Esophagus (tissue), 2 donors: ENCODE data around the gene TLCD1. TPM values are rescaled to one million over a fixed set of nuclear protein-coding genes. Genes with fewer than 3 reads are reported as not detected.

ENCODE experiments used
- H3K27ac ChIP-seq, 2 donors: one replicate each; pipeline ENCODE4 v1.5.1; 2013; ENCODE audit warnings: low read depth in 2 of 2, mild to moderate bottlenecking in 2 of 2, inconsistent platforms in 1 of 2, low read length in 1 of 2, moderate library complexity in 1 of 2
- H3K27me3 ChIP-seq, 2 donors: one replicate each; pipeline ENCODE4 v1.6.1; 2013; ENCODE audit warnings: low read length in 2 of 2, control low read depth in 1 of 2, mild to moderate bottlenecking in 1 of 2; ENCODE audit not compliant: insufficient read depth in 2 of 2, control insufficient read depth in 1 of 2
- H3K36me3 ChIP-seq, 2 donors: one replicate each; pipeline ENCODE4 v1.6.1; 2013; ENCODE audit warnings: low read length in 1 of 2; ENCODE audit not compliant: control insufficient read depth in 2 of 2, insufficient read depth in 2 of 2
- H3K4me1 ChIP-seq, 2 donors: one replicate each; pipeline ENCODE4 v1.6.1; 2013; ENCODE audit warnings: low read length in 1 of 2; ENCODE audit not compliant: control insufficient read depth in 2 of 2, insufficient read depth in 2 of 2
- H3K4me3 ChIP-seq, 2 donors: one replicate each; pipeline ENCODE4 v1.5.1; 2013; ENCODE audit warnings: low read length in 2 of 2, mild to moderate bottlenecking in 2 of 2, low read depth in 1 of 2, moderate library complexity in 1 of 2
- H3K9me3 ChIP-seq, 2 donors: one replicate each; pipeline ENCODE4 v1.6.1; 2013; ENCODE audit warnings: mild to moderate bottlenecking in 2 of 2, low read depth in 1 of 2, low read length in 1 of 2, moderate library complexity in 1 of 2; ENCODE audit not compliant: control insufficient read depth in 2 of 2, insufficient read depth in 1 of 2
- WGBS, 2 donors: extraction: QIAGEN DNeasy Blood & Tissue Kit; methylation state at CpG; one replicate each; pipeline ENCODE4 v1.1.7; 2013; 5-methylcytosine and 5-hydroxymethylcytosine counted together
- polyA plus RNA-seq, 2 donors: library from polyadenylated mRNA; stranded (reverse); fragments of 200-250 nt; gene quantifications; one replicate each; pipeline ENCODE4 v1.2.3, GENCODE V29; 2013
- donor health status: healthy with polysubstance abuse.
- donor health status: Bipolar disorder and iron deficiency.

TLCD1 gene
- polyA plus RNA-seq, 2 donors, result 12.5 to 16.9 TPM

DNA sequence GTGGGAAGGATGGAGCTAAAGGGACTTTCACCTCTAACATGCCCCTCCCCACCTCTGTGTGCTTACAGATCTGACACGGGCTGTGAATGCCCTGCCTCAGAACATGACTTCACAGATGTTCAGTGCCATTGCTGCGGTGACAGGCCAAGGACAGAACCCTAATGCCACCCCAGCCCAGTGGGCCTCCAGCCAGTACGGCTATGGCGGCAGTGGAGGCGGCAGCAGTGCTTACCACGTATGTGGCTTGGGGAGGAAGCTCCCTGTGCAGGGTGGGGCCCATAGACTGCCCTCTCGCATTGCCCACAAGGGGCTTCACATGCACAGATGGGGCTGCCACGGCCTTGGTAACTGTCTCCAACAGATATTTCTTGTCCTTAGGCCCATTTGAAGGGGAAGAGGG lies 25.8 kb downstream of the TLCD1 start:
- Histone ChIP-seq H3K9me3 (no peaks in the 10 kb centered on the region), H3K27ac (no peak overlapping the region), H3K4me1 (no peaks in the 10 kb centered on the region), H3K4me3 (no peak overlapping the region), H3K27me3 (no peaks in the 10 kb centered on the region), H3K36me3 (peaks cover 59 to 85% of the 10 kb centered on the region in 2 donors)
- 81 to 89% methylated on average over 8 of the region's 8 CpGs for WGBS, 2 donors

DNA sequence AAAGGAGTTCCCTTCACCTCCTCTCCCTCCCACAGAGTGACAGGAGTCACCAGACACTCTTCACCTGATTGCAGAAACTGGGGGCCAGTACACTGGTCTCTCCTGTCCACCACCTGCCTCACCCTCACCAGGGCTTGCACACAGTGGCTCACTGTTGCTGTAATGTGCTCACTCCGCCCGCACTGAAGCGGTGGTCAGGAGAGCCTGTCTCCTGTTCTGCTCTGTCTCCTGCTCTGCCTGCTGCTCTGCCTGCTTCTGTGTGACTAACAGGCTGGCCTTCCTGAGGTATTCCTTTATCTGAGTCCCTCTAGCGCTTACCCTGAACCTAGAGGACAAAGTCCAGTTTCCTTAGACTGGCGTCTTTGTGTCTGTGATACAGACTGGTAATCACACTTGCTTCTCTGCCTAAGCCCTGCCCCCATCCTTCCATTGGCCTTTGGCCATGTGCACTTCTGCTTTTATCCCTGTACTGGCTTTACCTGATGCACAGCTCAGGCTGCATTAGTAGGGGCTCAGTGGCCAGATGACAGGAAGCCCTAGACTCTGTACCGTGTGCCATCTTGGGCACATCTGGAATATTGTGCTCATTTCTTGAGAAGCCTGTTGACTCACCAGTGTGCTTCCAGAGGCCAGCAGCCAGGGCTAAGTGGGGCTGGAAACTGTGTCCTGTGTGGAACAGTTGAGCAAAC lies 27.6 kb downstream of the TLCD1 start:
- no peak overlapping the region for H3K27ac ChIP-seq
- no peaks in the 10 kb centered on the region for H3K9me3 ChIP-seq
- H3K4me1 ChIP-seq, result no peaks in the 10 kb centered on the region
- H3K27me3 ChIP-seq, result no peaks in the 10 kb centered on the region
- no peak overlapping the region for H3K4me3 ChIP-seq
- H3K36me3 ChIP-seq, result peaks cover 67 to 93% of the 10 kb centered on the region in 2 donors
- 79 to 90% methylated on average over 6 of the region's 6 CpGs for WGBS, 2 donors

DNA sequence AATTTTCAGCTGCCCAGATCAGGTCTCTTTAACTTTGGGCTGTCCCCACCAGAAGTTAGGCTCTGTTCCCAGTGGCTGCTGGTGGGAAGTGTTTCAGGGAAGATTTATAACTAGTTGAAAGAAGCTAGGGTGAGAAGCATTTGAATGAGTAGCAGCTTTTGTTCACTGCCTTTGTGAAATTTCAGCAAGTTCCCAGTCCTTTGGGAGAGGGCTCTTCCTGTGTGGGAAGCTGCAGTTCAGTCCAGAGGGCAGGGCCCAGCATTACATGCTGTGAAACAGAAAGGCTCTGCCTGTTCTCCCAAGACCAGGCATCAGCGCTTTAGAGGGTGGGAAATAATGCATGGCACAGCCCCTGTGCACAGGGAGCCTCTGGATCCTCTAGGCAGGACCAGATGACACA lies 32.2 kb downstream of the TLCD1 start:
- Histone ChIP-seq H3K36me3 (peaks cover 40 to 65% of the 10 kb centered on the region in 2 donors), H3K27ac (no peak overlapping the region), H3K4me3 (no peak overlapping the region), H3K27me3 (no peaks in the 10 kb centered on the region), H3K4me1 (no peaks in the 10 kb centered on the region), H3K9me3 (no peaks in the 10 kb centered on the region)
- WGBS, 2 donors, result 94% methylated on average over 1 of the region's 1 CpG

GRCh38 chr17:28689011-28689410 lies 37.0 kb downstream of the TLCD1 start:
- Histone ChIP-seq H3K4me3 (no peak overlapping the region), H3K27me3 (no peaks in the 10 kb centered on the region), H3K4me1 (peaks cover 2% of the 10 kb centered on the region in 2 donors), H3K27ac (no peak overlapping the region), H3K9me3 (no peaks in the 10 kb centered on the region), H3K36me3 (peaks cover 35 to 48% of the 10 kb centered on the region in 2 donors)
- WGBS, 2 donors, result 99% methylated on average over 3 of the region's 3 CpGs

GRCh38 chr17:28688481-28688880 lies 37.6 kb downstream of the TLCD1 start:
- H3K27me3 ChIP-seq, result no peaks in the 10 kb centered on the region
- peaks cover 2% of the 10 kb centered on the region in 2 donors for H3K4me1 ChIP-seq
- peaks cover 38 to 44% of the 10 kb centered on the region in 2 donors for H3K36me3 ChIP-seq
- H3K4me3 ChIP-seq, result no peak overlapping the region
- no peaks in the 10 kb centered on the region for H3K9me3 ChIP-seq
- H3K27ac ChIP-seq, result no peak overlapping the region
- 93 to 96% methylated on average over 4 of the region's 4 CpGs for WGBS, 2 donors

- Histone ChIP-seq H3K4me1 (peaks cover 2% of the 10 kb centered on the region in 2 donors), H3K27ac (no peak overlapping the region), H3K9me3 (no peaks in the 10 kb centered on the region), H3K36me3 (peaks cover 57 to 59% of the 10 kb centered on the region in 2 donors), H3K4me3 (no peak overlapping the region), H3K27me3 (no peaks in the 10 kb centered on the region)
- 76 to 80% methylated on average over 4 of the region's 4 CpGs for WGBS, 2 donors
These were observed 39.7 kb downstream of the TLCD1 start for GRCh38 chr17:28686296-28686695.

DNA sequence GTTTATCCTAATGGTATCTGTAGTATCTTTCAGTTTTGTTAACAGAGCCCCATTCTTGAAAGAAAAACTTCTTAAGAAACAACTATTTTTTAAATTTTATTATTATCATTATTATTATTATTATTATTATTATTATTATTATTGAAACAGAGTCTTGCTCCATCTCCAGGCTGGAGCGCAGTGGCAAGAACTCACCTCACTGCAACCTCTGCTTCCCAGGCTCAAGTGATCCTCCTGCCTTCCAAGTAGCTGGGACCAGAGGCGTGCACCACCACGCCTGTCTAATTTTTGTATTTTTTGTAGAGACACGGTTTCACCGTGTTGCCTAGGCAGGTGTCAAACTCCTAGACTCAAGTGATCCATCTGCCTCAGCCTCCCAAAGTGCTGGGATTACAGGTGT lies 40.7 kb downstream of the TLCD1 start:
- Histone ChIP-seq H3K36me3 (peaks cover 55 to 57% of the 10 kb centered on the region in 2 donors), H3K4me1 (peaks cover 2% of the 10 kb centered on the region in 2 donors), H3K27me3 (no peaks in the 10 kb centered on the region), H3K4me3 (no peak overlapping the region), H3K9me3 (no peaks in the 10 kb centered on the region), H3K27ac (no peak overlapping the region)
- 87 to 94% methylated on average over 5 of the region's 5 CpGs for WGBS, 2 donors

- Histone ChIP-seq H3K9me3 (no peaks in the 10 kb centered on the region), H3K27me3 (no peaks in the 10 kb centered on the region), H3K36me3 (peaks cover 54 to 55% of the 10 kb centered on the region in 2 donors), H3K4me1 (peaks cover 2% of the 10 kb centered on the region in 2 donors), H3K27ac (no peak overlapping the region), H3K4me3 (no peak overlapping the region)
- 51 to 55% methylated on average over 3 of the region's 3 CpGs for WGBS, 2 donors
These were observed 41.1 kb downstream of the TLCD1 start for GRCh38 chr17:28684963-28685362.

GRCh38 chr17:28682655-28683054 lies 43.4 kb downstream of the TLCD1 start:
- 87 to 89% methylated on average over 11 of the region's 11 CpGs for WGBS, 2 donors
- peaks cover 45 to 56% of the 10 kb centered on the region in 2 donors for H3K36me3 ChIP-seq

GRCh38 chr17:28675980-28676379 lies 50.1 kb downstream of the TLCD1 start:
- H3K27ac ChIP-seq, result no peak overlapping the region
- WGBS, 2 donors, result 84 to 85% methylated on average over 7 of the region's 7 CpGs
- no peaks in the 10 kb centered on the region for H3K9me3 ChIP-seq
- no peak overlapping the region for H3K4me3 ChIP-seq
- H3K4me1 ChIP-seq, result no peaks in the 10 kb centered on the region
- no peaks in the 10 kb centered on the region for H3K27me3 ChIP-seq
- peaks cover 27 to 48% of the 10 kb centered on the region in 2 donors for H3K36me3 ChIP-seq

More at GRCh38 chr17:28682655-28683054, 43.4 kb downstream of the TLCD1 start:
- Histone ChIP-seq H3K4me1 (peaks cover 2% of the 10 kb centered on the region in 2 donors), H3K9me3 (no peaks in the 10 kb centered on the region), H3K27ac (no peak overlapping the region), H3K4me3 (no peak overlapping the region), H3K27me3 (no peaks in the 10 kb centered on the region)
